GM08714 (cell line): ENCODE results near the gene DDX46.
"Not testable (repeated sequence)": the region's sequence is repeated elsewhere in the genome, so short reads cannot be mapped to it uniquely, and the experiment has no call there.

Experiments used
- H3K4me3 ChIP-seq: fragments of 200-500 bp; sonication (Bioruptor generic); 2 replicates; pipeline ENCODE4 v1.5.1; 2014; ENCODE audit warnings: mild to moderate bottlenecking, low read length, inconsistent platforms
- ZNF274 ChIP-seq: IDR thresholded peaks from 2 replicates; pipeline ENCODE4 v1.6.1; 2012; ENCODE audit warnings: mild to moderate bottlenecking, low read depth, low read length

Gene DDX46

DNA sequence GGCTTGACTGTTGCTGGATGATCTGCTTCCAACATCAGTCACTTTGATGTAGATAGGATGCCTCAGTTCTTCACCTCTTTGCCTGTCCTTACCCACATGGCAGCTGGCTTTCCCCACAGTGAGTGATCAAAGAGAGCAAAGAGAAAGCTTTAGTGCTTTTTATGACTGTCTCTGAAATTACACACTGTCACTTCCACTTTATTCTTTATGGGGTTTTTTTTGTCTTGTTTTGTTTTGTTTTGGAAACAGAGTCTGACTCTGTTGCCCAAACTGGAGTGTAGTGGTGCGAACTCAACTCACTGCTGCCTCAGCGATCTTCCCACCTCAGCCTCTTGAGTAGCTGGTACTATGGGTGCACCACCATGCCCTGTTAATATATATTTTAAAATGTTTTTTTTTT lies 54.8 kb downstream of the DDX46 start:
- no peak overlapping the region for H3K4me3 ChIP-seq
- no peak for TF ChIP-seq ZNF274

DNA sequence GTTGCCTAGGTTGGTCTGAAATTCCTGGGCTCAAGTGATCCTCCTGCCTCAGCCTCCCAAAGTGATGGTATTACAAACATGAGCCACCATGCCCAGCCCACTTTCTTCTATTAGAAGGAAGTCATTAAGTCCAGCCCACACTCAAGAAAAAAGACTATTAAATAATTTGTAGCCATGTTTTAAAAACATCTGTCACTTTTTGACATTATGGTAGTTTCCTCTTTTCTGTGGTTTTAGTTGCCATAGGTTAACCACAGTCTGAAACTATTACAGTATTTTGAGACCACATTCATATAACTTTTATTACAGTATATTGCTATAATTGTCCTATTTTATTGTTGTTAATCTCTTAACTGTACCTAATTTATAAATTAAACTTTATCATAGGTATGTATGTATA lies 55.2 kb downstream of the DDX46 start:
- no peak overlapping the region for H3K4me3 ChIP-seq
- no peak for TF ChIP-seq ZNF274

DNA sequence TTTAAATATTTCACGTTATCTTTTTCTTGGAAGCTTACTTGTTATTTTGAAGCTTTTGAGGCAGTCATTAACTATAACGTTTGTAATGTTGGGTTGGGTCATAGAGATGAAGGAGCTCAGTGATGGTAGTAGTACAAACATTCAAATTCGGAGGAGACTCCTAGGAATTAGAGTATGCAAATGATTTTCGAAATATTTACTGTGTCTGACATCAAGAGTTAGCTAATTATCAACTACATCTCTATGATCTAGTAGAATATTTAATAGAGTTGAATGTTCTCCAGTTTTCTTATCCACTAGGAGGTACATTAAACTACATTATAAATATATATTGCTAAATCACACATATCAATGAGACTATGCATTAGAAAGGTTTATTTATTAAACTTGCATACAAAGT lies 58.4 kb downstream of the DDX46 start:
- TF ChIP-seq ZNF274, result no peak
- H3K4me3 ChIP-seq, result no peak overlapping the region

DNA sequence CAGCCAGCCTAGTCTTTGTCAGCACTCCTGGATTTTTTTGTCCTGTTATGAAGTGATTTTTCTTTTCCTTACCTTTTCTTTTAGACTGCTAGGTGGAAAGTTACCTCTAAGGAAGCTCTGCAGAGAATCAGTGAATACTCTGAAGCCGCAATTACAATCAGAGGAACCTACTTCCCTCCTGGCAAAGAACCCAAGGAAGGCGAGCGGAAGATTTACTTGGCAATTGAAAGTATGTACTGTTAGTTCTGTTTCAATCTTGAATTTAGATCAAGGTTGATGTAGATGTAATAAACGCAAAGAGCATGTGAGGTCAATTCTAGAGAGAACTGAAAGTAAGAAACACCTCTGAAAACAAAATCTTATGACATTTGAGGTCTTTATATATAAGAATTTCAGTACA lies 60.2 kb downstream of the DDX46 start:
- no peak for TF ChIP-seq ZNF274
- no peak overlapping the region for H3K4me3 ChIP-seq

DNA sequence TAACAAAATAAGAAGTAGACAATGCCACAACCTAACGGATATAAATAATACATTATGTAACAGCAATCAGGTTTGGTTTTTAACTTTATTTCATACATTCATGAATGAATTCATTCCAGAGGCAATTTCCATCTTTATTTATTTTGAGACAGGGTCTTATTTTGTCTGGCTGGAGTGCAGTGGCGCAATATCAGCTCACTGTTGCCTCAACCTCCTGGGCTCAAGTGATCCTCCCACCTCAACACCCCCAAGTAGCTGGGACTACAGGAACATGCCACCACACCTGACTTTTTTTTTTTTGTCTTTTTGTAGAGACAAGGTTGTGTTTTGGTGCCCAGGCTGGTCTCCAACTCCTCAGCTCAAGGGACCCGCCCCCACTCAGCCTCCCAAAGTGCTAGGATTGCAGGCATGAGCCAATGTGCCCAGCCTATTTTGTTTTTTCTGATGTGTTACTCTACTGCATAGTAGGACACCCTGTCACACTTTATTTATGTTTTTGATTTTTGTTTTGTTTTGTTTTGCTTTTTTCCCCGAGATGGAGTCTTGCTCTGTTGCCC lies 60.9 kb downstream of the DDX46 start:
- no peak for TF ChIP-seq ZNF274
- no peak overlapping the region for H3K4me3 ChIP-seq

DNA sequence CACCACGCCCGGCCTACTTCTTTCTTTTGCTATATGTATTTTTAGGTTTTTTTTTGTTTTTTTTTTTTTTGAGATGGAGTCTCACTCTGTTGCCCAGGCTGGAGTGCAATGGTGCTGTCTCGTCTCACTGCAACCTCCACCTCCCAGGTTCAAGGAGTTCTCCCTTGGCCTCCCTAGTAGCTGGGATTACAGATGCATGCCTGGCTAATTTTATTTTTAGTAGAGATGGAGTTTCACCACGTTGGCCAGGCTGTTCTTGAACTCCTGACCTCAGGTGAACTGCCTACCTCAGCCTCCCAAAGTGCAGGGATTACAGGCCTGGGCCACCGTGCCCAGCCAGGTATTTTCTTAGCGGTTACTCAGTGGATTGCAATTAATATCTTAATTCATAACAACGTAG lies 63.3 kb downstream of the DDX46 start:
- TF ChIP-seq ZNF274, result no peak
- no peak overlapping the region for H3K4me3 ChIP-seq

DNA sequence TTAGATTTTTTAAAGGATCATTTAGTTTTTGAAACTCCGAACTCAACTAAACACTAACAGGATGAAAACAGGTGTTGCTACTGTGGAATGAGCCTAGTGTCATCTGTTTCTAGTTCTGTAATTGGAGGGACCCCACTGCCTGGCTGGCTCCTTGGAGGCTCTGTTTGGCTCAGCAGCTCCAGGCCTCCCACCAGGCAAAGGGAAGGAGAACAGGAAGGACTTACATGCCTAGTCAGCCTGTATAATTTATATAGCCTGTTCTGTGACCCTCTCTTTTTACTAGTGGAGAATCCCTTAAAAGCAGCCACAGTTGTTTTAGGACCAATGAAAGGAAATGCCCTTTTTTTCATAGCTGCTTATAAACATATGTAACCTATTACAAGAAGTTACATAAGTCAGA lies 66.1 kb downstream of the DDX46 start:
- no peak overlapping the region for H3K4me3 ChIP-seq
- no peak for TF ChIP-seq ZNF274

DNA sequence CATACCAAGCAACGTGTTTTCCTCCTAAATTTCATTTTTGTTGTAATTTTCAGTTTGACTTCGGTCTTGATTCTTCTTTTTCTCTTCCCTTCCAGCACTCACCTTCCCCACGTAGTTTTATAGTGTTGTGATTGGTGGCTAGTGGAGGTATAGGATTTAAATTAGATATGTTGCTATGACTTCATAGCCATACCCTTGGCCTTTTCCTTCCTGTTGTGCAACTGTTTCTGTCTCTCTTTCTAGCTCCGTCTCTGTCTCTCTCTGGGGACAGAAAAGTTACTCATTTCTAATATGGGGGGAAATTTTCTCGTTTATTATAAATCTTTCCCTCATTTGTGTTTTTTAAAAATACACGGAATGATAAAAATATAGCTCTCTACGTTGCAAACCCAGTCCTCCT lies 66.6 kb downstream of the DDX46 start:
- TF ChIP-seq ZNF274, result no peak
- H3K4me3 ChIP-seq, result no peak overlapping the region

DNA sequence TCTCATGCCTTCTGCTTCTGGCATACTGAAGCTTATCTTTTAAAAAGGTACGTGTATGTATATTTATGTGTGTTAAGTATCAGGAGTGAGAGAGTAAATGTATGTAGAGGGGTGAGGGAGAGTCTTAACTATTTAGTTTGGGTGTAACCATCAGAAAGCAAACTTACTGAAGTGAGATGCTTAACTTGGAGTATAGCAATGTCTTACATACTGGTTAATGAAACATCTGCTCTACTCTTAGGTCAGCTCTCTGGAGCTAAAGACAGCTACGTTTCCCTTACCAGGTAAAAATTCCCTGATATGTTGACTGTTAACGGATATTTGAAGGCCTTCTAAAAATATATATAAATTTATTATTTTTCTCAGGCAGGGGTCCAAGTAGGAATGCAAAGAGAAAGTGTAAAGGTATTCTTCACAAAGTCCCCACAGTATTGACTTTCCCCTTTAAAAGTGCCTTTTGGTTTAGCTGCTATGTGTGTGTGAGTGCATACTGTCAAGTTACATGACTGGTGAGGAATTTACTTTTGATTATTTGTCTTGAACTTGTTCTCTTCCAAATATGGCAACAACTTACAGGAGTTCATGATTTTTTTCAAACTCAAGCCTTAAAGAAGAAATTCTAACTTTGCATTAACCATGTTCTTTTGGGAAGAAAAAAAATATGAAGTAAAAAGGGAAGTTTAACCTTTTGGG lies 74.9 kb downstream of the DDX46 start:
- no peak overlapping the region for H3K4me3 ChIP-seq
- no peak for TF ChIP-seq ZNF274

DNA sequence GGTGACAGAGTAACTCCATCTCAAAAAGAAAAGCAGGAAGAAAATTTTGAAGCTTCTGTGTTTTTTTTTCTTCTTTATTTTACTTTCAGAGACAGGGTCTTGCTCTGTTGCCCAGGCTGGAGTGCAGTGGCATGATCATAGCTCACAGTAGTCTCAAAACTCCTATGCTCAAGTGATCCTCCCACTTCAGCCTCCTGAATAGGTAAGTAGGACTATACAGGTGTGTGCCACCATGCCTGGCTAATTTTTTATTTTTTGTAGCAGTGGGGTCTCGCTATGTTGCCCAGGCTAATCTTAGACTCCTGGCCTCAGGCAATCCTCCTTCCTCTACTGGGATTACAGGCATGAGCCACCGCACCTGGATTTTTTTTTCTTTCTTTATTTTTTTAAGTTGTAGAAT lies 77.0 kb downstream of the DDX46 start:
- no peak for TF ChIP-seq ZNF274
- H3K4me3 ChIP-seq, result no peak overlapping the region

DNA sequence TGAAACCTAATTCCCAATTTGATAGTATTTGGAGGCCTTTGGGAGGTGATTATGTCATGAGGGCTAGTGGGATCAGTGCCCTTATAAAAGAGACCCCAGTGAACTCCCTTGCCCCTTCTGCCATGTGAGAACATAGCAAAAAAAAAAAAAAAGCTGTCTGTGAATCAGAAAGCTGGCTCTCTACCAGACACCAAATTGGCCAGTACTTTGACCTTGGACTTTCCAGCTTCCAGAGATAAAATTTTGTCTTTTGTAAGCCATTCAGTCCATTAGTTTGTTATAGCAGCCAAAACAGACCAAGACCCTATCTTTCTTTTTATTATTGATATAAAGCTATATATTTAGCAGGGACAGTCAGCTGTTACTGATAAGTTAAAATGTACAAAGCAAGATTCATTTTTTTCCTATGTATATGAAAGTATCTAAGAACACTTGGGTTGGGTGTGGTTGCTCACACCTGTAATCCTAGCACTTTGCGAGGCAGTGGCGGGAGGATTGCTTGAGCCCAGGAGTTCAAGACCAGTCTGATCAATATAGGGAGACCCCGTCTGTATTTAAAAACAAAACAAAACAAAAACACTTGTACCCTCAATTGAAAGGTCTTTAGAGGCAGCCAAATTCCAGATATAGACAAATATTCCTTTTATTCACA lies 79.1 kb downstream of the DDX46 start:
- TF ChIP-seq ZNF274, result no peak
- no peak overlapping the region for H3K4me3 ChIP-seq

DNA sequence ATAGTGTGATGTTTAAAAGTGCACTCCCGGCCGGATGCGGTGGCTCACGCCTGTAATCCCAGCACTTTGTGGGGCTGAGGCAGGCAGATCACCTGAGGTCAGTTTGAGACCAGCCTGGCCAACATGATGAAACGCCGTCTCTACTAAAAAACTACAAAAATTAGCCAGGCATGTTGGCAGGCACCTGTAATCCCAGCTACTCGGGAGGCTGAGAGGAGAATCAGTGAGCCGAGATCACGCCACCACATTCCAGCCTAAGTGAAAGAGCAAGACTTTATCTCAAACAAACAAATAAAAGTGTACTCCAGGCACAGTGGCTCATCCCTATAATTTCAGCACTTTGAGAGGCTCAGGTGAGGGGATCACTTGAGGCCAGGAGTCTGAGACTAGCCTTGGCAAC lies 79.8 kb downstream of the DDX46 start:
- not testable (repeated sequence) for H3K4me3 ChIP-seq

DNA sequence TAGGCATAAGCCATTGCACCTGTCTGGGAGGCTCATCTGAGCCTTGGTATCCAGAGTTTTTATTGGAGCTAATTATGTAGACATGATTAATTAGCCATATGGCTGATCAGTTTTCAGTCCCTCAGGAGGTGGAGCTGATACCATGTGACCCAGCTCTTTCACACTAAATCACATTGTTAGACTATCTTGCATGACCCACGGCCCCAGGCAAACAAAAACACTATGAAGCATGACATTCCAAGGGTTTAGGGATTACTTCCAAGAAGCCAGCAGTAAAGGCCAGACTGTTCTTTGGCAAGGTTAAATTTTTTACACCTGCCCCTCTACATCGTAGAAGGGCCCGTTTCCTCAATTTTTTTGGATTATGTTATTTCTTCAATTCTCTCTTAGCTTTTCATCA lies 82.2 kb downstream of the DDX46 start:
- no peak for TF ChIP-seq ZNF274
- no peak overlapping the region for H3K4me3 ChIP-seq

DNA sequence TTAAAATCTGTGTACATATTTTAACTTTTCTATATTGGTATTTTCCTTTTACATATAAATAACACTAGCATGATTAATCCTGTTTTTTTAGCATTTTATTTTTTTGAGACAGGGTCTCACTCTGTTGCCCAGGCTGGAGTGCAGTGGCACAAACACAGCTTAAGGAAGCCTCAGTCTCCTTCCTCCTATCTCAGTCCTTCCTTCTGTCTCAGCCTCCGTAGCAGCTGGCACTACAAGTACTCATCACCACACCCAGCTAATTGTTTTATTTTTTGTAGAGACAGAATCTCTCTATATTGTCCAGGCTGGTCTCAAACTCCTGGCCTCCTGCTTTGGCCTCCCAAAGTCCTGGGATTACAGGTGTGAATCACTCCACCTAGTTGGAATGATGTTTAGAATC lies 85.7 kb downstream of the DDX46 start:
- TF ChIP-seq ZNF274, result no peak
- H3K4me3 ChIP-seq, result no peak overlapping the region

DNA sequence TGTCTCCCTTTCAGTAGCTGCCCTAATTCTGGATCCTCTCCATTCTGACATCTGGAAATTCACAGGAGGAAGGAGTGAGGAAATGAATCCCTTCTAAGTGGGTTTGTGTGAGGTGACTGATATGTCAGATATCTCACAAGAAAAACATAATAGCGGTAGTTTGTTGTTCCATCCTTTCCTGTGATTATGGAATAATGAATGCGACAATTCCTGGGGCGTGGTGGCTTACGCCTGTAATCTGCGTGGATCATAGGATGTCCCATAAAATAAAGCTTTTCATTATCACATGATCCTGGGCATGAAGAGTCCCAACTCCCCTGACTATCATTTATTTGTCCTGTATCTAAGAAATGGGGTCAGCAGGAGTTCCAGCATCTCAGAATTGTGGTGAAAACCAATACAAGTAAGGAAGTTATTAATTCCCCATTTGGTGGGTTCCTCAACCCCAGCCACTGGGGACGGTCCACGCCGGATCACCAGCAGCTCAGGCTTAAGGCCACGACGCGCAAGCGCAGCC lies 86.8 kb downstream of the DDX46 start:
- H3K4me3 ChIP-seq, result peak overlapping the region; percentile 82; the same call in 1 of the 2 replicates
- no peak for TF ChIP-seq ZNF274
